Ovary (tissue), 9 donors: Measurements from ENCODE around the gene SYNCRIP. TPM values are rescaled to one million over a fixed set of nuclear protein-coding genes. Genes with fewer than 3 reads are reported as not detected.

ENCODE experiments used
- DNase-seq, 5 donors: peaks; one replicate each; pipeline ENCODE4 v3.0.0-alpha.2; 2019 to 2020
- H3K27ac ChIP-seq, 2 donors: fragments of 200-600 bp; one replicate each; pipeline versions ENCODE4 v1.5.1 to v1.8.0; 2019 to 2022
- H3K27me3 ChIP-seq: fragments of 200-600 bp; one replicate; pipeline ENCODE4 v1.8.0; 2022
- H3K36me3 ChIP-seq: fragments of 200-600 bp; sonication (generic); one replicate; pipeline ENCODE4 v1.5.1; 2019
- H3K4me1 ChIP-seq: one replicate; pipeline ENCODE4 v1.8.1; 2013; ENCODE audit warnings: mild to moderate bottlenecking, moderate library complexity; ENCODE audit not compliant: insufficient read depth
- H3K4me3 ChIP-seq: fragments of 200-600 bp; sonication (generic); one replicate; pipeline ENCODE4 v1.5.1; 2017
- H3K9me3 ChIP-seq, 2 donors: fragments of 200-600 bp in 1 of 2; sonication (generic) in 1 of 2; one replicate each; pipeline versions ENCODE4 v1.5.1 to v1.8.1; 2013 to 2019; ENCODE audit warnings: mild to moderate bottlenecking in 1 of 2, moderate library complexity in 1 of 2
- EP300 ChIP-seq: sonication (generic); formaldehyde crosslinking; IDR thresholded peaks from one replicate; pipeline ENCODE4 v1.6.1; 2017; ENCODE audit warnings: antibody characterized with exemption
- POLR2A ChIP-seq: fragments of 450-650 bp; IDR thresholded peaks from one replicate; pipeline ENCODE4 v1.6.1; 2017; ENCODE audit warnings: antibody characterized with exemption, mild to moderate bottlenecking, moderate library complexity
- WGBS, 3 donors: extraction: QIAGEN DNeasy Blood & Tissue Kit in 1 of 3; methylation state at CpG; one replicate each; pipeline versions ENCODE4 v1.1.5 to v1.1.7; 2013 to 2017; 5-methylcytosine and 5-hydroxymethylcytosine counted together
- intact Hi-C, 4 donors: fragments of 100-400 bp; cut with DNase I; formaldehyde crosslinking; loops; one replicate each; pipeline versions ENCODE4 v1.11.0 to v1.15.1; 2022 to 2023
- polyA plus RNA-seq, 2 donors: library from polyadenylated mRNA; stranded (reverse); fragments of 200-250 nt in 1 of 2; fragments of 350-450 nt in 1 of 2; fragmentation: Illumina TruSeq in 1 of 2; extraction: RNeasy Lipid Tissue Mini Kit (QIAGEN cat#74804) in 1 of 2; gene quantifications; one replicate each; pipeline ENCODE4 v1.2.3, GENCODE V29; 2013 to 2014
- total RNA-seq, 7 donors: library from RNA; depleted of rRNA in 2 of 7; stranded (reverse); fragments of >200 nt in 2 of 7; fragmentation: NEBNext Ultra II Directional in 3 of 7; extraction: Animal tissue kit (Norgen Biotek cat#: 25700) in 3 of 7; gene quantifications; one replicate each; pipeline versions ENCODE4 v1.1.0 to v1.2.4, GENCODE V29; 2016 to 2023
- TF ChIP-seq, protein P1 (sequence below), 3 donors: fragments of 450-650 bp in 2 of 3; fragments of 200-600 bp in 1 of 3; IDR thresholded peaks; one replicate each; pipeline versions ENCODE4 v1.5.1 to v1.8.0; 2016 to 2022; ENCODE audit warnings: antibody characterized with exemption in 3 of 3, mild to moderate bottlenecking in 1 of 3
- donor health status: DM: no; HTN: no; CAD: no; lungs with moderate emphysema.
- donor health status: DM: no; HTN: no; CAD: no.
- donor health status: Bipolar disorder and iron deficiency.
- donor health status: DM: yes; HTN: yes; CAD: no.
- donor health status: DM: no; HTN: no; CAD: no.
- donor health status: DM: yes; HTN: yes; CAD: no.

SYNCRIP gene
- total and polyA plus RNA-seq, 9 donors, result 33.2 to 109 (median 92.8) TPM

DNA sequence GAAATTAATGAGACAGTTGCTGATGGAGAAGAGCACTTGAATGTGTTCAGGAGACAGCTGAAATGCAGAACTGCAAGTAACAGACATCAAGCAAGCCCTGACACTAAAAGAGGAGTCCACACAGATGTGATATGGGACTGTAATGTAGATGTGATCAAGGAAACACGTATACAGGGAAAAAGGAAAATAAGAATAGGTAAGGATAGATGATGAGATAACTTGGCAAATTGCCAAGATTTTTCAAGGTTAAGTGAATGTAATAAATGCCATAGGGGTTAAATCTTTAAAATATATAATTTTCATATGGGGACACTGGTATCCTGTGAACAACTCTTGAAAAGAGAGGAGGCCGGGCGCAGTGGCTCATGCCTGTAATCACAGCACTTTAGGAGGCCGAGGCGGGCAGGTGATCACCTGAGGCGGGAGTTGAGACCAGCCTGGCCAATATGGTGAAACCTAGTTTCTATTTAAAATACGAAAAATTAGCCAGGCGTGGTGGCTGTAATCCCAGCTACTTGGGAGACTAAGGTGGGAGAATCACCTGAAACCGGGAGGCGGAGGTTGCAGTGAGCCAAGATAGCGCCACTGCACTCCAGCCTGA is 41.9 kb downstream of the SYNCRIP start:
- H3K36me3 ChIP-seq, result no peaks in the 10 kb centered on the region
- 85 to 86% (median 85%) methylated on average over 11 of the region's 11 CpGs for WGBS, 3 donors
- DNase-seq, result no peak

DNA sequence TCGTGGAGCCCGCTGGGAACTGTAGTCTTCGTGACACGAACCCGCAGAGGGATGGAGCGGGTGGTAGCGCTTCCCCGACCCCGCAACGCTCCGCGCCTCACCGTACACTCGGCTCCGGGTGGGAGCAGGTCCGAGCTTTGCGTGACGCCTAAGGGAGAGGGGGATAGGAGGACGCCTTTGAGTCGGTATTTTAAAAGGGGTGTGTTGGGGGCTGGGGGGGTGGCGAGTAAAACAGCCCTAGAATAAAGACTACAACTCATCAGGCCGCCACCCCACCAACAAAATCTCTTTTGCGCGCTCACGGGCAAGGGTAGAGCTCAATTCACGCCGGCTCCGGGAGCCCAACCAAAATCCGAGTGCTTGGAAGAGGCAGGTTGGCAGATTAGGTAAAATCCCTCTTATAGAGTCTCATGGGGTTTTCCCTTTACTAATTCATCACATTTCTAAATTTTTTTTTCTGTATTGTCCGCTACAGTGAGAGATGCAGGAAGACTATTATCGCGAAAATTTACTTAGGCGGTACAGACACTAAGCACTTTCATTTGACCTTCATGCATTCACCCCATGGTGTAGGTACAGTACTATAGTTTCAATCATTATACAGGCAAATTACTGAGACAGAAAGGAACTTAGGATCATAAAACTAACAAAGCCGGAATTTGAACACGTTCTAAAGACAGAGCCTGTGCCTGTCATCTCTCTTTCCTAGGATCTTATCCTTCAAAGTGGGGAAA is 48.3 kb downstream of the SYNCRIP start:
- intact Hi-C loops, result loop anchor here in 3 of 4 donors (5.0 kb wide), 3 partner anchors 48 to 88 kb away; partner anchors contain the start of gene SYNCRIP (in 1 of the 3)
- TF ChIP-seq EP300 (no peak), POLR2A (no peak)
- TF ChIP-seq, protein P1, sequence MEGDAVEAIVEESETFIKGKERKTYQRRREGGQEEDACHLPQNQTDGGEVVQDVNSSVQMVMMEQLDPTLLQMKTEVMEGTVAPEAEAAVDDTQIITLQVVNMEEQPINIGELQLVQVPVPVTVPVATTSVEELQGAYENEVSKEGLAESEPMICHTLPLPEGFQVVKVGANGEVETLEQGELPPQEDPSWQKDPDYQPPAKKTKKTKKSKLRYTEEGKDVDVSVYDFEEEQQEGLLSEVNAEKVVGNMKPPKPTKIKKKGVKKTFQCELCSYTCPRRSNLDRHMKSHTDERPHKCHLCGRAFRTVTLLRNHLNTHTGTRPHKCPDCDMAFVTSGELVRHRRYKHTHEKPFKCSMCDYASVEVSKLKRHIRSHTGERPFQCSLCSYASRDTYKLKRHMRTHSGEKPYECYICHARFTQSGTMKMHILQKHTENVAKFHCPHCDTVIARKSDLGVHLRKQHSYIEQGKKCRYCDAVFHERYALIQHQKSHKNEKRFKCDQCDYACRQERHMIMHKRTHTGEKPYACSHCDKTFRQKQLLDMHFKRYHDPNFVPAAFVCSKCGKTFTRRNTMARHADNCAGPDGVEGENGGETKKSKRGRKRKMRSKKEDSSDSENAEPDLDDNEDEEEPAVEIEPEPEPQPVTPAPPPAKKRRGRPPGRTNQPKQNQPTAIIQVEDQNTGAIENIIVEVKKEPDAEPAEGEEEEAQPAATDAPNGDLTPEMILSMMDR (IDR thresholded peaks at IDR 0.05), result no peak
- H3K27me3 ChIP-seq, result no peaks in the 10 kb centered on the region
- no peaks in the 10 kb centered on the region for H3K36me3 ChIP-seq
- peak overlapping the region; percentile 80 to 91 for H3K27ac ChIP-seq
- DNase-seq, result no peak
- H3K9me3 ChIP-seq, result no peaks in the 10 kb centered on the region
- H3K4me3 ChIP-seq, result peak overlapping the region; percentile 59
- WGBS, 3 donors, result 0% methylated on average over 35 of the region's 35 CpGs
- peaks cover 4% of the 10 kb centered on the region for H3K4me1 ChIP-seq

More for the DNA sequence above, 41.9 kb downstream of the SYNCRIP start:
- TF ChIP-seq POLR2A, result no peak
- TF ChIP-seq EP300, result no peak
- TF ChIP-seq, protein P1 (IDR thresholded peaks at IDR 0.05), result no peak
- Histone ChIP-seq H3K4me1 (no peaks in the 10 kb centered on the region), H3K27ac (no peak overlapping the region), H3K27me3 (no peaks in the 10 kb centered on the region), H3K9me3 (no peaks in the 10 kb centered on the region), H3K4me3 (no peak overlapping the region)
- intact Hi-C loops, result no loop called here

DNA sequence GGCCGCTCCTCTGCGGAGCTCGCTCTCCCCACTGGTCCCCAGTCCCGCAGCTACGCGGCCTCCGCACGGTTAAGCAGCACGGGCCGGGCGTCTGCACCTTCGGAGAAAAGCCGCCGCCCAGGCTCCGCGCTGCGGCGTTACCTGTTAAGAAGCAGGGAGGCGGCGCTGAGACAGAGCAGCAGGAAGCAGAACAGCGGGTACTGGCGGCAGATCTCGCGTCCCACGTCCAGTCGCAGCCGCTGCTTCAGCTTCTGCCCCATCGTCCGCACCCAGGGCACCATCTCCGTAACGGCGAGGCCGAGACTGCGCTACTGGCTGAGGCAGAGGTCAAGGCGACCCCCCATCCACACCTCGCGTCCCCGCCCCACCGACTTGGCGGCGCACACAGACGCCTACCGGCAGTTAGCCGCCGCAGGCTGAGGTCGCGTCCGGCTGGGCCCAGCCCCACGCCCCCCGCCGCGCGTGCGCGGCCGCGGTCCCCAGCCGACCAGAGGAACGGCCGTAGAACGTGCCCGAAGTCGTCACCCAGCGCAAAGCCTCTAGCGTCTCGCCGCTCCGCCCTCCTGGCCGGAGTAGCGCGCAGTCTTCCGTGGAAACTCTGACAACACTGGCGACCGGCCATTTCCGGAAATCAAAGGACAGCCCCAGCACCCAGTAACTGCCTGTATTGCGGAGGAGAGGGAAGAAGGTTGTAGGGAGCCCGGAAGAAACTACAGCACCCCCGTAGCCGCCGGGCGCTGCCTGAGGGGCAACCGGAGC is 49.1 kb downstream of the SYNCRIP start, which contains the start of gene SNX14:
Gene SNX14, minus strand, starts transcription at position 421 of the 759 bp plus-strand sequence. Its CDS starts 140 bp downstream, at position 281.
- Histone ChIP-seq H3K4me1 (peaks cover 4% of the 10 kb centered on the region), H3K36me3 (no peaks in the 10 kb centered on the region), H3K4me3 (peak within 1 kb of the TSS; percentile 59), H3K9me3 (no peaks in the 10 kb centered on the region), H3K27me3 (no peaks in the 10 kb centered on the region), H3K27ac (peak within 1 kb of the TSS; percentile 80 to 91)
- DNase-seq, result peak; percentile 94 to 97 (median 96)
- intact Hi-C loops, result loop anchor here in 3 of 4 donors (1.0 to 5.0 kb wide), 4 partner anchors 49 to 89 kb away; partner anchors contain the start of gene SYNCRIP (in 2 of the 3)
- WGBS, 3 donors, result 0 to 1% (median 0%) methylated on average over 35 to 82 of the region's 82 CpGs
- TF ChIP-seq EP300, result no peak
- TF ChIP-seq, protein P1 (IDR thresholded peaks at IDR 0.05), result peak in 1 of 3 donors; percentile 50
- TF ChIP-seq POLR2A, result peak; percentile 68

DNA sequence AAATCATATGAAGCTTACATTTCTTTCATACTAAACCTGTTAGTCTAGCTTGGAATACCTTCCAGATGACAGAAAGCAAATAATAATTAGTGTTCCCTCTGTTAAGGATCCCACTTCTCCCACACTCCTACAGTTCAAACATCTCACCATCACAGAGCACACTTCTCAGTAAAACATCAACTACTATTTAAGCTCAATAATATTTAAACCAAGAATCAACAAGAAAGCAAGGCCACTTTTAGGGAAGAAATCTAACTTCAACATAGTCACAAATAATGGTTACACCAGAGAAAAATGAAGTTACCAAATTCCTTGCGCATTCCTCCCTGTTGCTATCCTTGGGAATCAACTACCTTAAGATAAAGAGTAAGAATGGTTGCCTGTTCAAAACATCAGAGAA is 50.7 kb downstream of the SYNCRIP start:
- no peak overlapping the region for H3K4me3 ChIP-seq
- intact Hi-C loops, result loop anchor here in 3 of 4 donors (5.0 kb wide), 3 partner anchors 50 to 90 kb away; partner anchors contain the start of gene SYNCRIP (in 1 of the 3)
- no peak overlapping the region for H3K27ac ChIP-seq

More for the DNA sequence above, 50.7 kb downstream of the SYNCRIP start:
- Histone ChIP-seq H3K9me3 (no peaks in the 10 kb centered on the region), H3K27me3 (no peaks in the 10 kb centered on the region), H3K4me1 (peaks cover 4% of the 10 kb centered on the region), H3K36me3 (no peaks in the 10 kb centered on the region)
- TF ChIP-seq, protein P1 (IDR thresholded peaks at IDR 0.05), result no peak
- WGBS, 3 donors, result 99 to 100% (median 100%) methylated on average over 1 of the region's 1 CpG
- DNase-seq, result no peak
